ENCODE measurements around the gene ADAM8.

DNA sequence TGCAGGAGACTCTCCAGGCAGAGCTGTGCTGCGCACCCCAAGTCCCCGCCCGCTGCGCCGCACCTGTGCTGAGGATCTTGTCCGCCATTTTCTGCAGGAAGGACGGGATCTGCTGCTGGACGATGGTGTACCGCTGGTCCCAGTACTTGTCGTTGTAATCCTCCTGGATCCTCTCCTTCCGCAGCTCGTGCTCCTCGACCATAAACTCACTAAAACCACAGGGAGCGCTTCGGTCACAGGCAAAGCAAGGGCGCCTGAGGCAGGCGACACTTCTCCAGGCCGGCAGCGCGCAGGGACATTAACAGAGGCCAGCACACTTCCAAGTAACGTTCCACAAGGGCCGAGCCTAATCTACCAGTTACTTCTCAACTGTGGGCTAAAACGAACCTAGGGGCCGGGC, 13.1 kb upstream of the ADAM8 start:
- TF ChIP-seq, protein P1, sequence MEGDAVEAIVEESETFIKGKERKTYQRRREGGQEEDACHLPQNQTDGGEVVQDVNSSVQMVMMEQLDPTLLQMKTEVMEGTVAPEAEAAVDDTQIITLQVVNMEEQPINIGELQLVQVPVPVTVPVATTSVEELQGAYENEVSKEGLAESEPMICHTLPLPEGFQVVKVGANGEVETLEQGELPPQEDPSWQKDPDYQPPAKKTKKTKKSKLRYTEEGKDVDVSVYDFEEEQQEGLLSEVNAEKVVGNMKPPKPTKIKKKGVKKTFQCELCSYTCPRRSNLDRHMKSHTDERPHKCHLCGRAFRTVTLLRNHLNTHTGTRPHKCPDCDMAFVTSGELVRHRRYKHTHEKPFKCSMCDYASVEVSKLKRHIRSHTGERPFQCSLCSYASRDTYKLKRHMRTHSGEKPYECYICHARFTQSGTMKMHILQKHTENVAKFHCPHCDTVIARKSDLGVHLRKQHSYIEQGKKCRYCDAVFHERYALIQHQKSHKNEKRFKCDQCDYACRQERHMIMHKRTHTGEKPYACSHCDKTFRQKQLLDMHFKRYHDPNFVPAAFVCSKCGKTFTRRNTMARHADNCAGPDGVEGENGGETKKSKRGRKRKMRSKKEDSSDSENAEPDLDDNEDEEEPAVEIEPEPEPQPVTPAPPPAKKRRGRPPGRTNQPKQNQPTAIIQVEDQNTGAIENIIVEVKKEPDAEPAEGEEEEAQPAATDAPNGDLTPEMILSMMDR (IDR thresholded peaks at IDR 0.05 in 4 of 5, conservative IDR thresholded peaks at IDR 0.05 in 1 of 5), result no peak
- TF ChIP-seq POLR2A (IDR thresholded peaks at IDR 0.05), result no peak
